ENCODE results near the gene ATG9B. TPM values are rescaled to one million over a fixed set of nuclear protein-coding genes. Genes with fewer than 3 reads are reported as not detected.

ATG9B gene
- total and polyA plus RNA-seq, 4 donors, result 0.78 to 2.8 (median 1.5) TPM

- DNase-seq (peak in 2 of 3 donors; percentile 50 to 74), ATAC-seq (ENCODE audit: insufficient read depth, low FRiP score) (no peak)
- Histone ChIP-seq H3K27ac (ENCODE audit: low read depth in 1 of 2, low read length in 1 of 2) (no peak overlapping the region), H3K4me1 (ENCODE audit: control insufficient read depth in 5 of 5, insufficient read depth in 5 of 5, low read length in 5 of 5) (peaks cover 0 to 15% (median 4%) of the 10 kb centered on the region in 5 donors), H3K36me3 (ENCODE audit: control insufficient read depth in 4 of 4, insufficient read depth in 4 of 4, low read length in 4 of 4) (peaks cover 0 to 9% (median 0%) of the 10 kb centered on the region in 4 donors), H3K27me3 (ENCODE audit: control insufficient read depth in 3 of 3, insufficient read depth in 3 of 3, low read length in 2 of 3) (no peaks in the 10 kb centered on the region), H3K9me3 (ENCODE audit: control insufficient read depth in 4 of 4, insufficient read depth in 3 of 4, low read length in 3 of 4) (no peaks in the 10 kb centered on the region), H3K4me3 (no peak overlapping the region), H3K9ac (ENCODE audit: insufficient read depth in 1 of 2, low read length in 2 of 2) (no peak overlapping the region)
- TF ChIP-seq CTCF (IDR thresholded peaks at IDR 0.05; ENCODE audit: control extremely low read depth, extremely low read depth), result no peak
- 57 to 84% methylated on average over 12 of the region's 12 CpGs for WGBS, 2 donors
Measured at GRCh38 chr7:151003572-151003971, 20.7 kb downstream of the ATG9B start.

- WGBS, 2 donors, result 96 to 99% methylated on average over 16 of the region's 16 CpGs
- Histone ChIP-seq H3K27ac (ENCODE audit: low read depth in 1 of 2, low read length in 1 of 2) (no peak overlapping the region), H3K36me3 (ENCODE audit: control insufficient read depth in 4 of 4, insufficient read depth in 4 of 4, low read length in 4 of 4) (peaks cover 0 to 8% (median 0%) of the 10 kb centered on the region in 4 donors), H3K4me1 (ENCODE audit: control insufficient read depth in 5 of 5, insufficient read depth in 5 of 5, low read length in 5 of 5) (peaks cover 0 to 12% (median 3%) of the 10 kb centered on the region in 5 donors), H3K9ac (ENCODE audit: insufficient read depth in 1 of 2, low read length in 2 of 2) (no peak overlapping the region), H3K27me3 (ENCODE audit: control insufficient read depth in 3 of 3, insufficient read depth in 3 of 3, low read length in 2 of 3) (no peaks in the 10 kb centered on the region), H3K9me3 (ENCODE audit: control insufficient read depth in 4 of 4, insufficient read depth in 3 of 4, low read length in 3 of 4) (no peaks in the 10 kb centered on the region), H3K4me3 (peak overlapping the region; percentile 3)
- ATAC-seq (ENCODE audit: insufficient read depth, low FRiP score) (no peak), DNase-seq (no peak)
- no peak for TF ChIP-seq CTCF (IDR thresholded peaks at IDR 0.05; ENCODE audit: control extremely low read depth, extremely low read depth)
Measured at GRCh38 chr7:151001546-151001945, 22.7 kb downstream of the ATG9B start.

GRCh38 chr7:151000897-151001495 is 23.3 kb downstream of the ATG9B start:
- H3K9ac ChIP-seq (ENCODE audit: insufficient read depth in 1 of 2, low read length in 2 of 2), result no peak overlapping the region
- H3K36me3 ChIP-seq (ENCODE audit: control insufficient read depth in 4 of 4, insufficient read depth in 4 of 4, low read length in 4 of 4), result peaks cover 0 to 6% (median 0%) of the 10 kb centered on the region in 4 donors
- H3K27me3 ChIP-seq (ENCODE audit: control insufficient read depth in 3 of 3, insufficient read depth in 3 of 3, low read length in 2 of 3), result no peaks in the 10 kb centered on the region
- H3K4me3 ChIP-seq, result no peak overlapping the region
- ATAC-seq (ENCODE audit: insufficient read depth, low FRiP score) (no peak), DNase-seq (no peak)
- H3K4me1 ChIP-seq (ENCODE audit: control insufficient read depth in 5 of 5, insufficient read depth in 5 of 5, low read length in 5 of 5), result peaks cover 0 to 12% (median 2%) of the 10 kb centered on the region in 5 donors
- H3K27ac ChIP-seq (ENCODE audit: low read depth in 1 of 2, low read length in 1 of 2), result no peak overlapping the region
- 67 to 86% methylated on average over 13 of the region's 13 CpGs for WGBS, 2 donors
- no peak for TF ChIP-seq CTCF (IDR thresholded peaks at IDR 0.05; ENCODE audit: control extremely low read depth, extremely low read depth)
- H3K9me3 ChIP-seq (ENCODE audit: control insufficient read depth in 4 of 4, insufficient read depth in 3 of 4, low read length in 3 of 4), result no peaks in the 10 kb centered on the region
